ENCODE results near the gene SLF1.

Gene SLF1

GRCh38 chr5:94725142-94725541 is 106.7 kb downstream of the SLF1 start:
- no peak for DNase-seq

GRCh38 chr5:94731471-94731870 is 113.0 kb downstream of the SLF1 start:
- DNase-seq = no peak

GRCh38 chr5:94736498-94736897 is 118.0 kb downstream of the SLF1 start:
- no peak for DNase-seq

GRCh38 chr5:94740286-94740685 is 121.8 kb downstream of the SLF1 start:
- DNase-seq = no peak

- no peak for DNase-seq
These were observed 124.4 kb downstream of the SLF1 start for GRCh38 chr5:94742852-94743251.

GRCh38 chr5:94744906-94745305 is 126.4 kb downstream of the SLF1 start:
- DNase-seq = no peak

- no peak for DNase-seq
These were observed 127.6 kb downstream of the SLF1 start for GRCh38 chr5:94745786-94746730.

- DNase-seq = no peak
These were observed 128.3 kb downstream of the SLF1 start for GRCh38 chr5:94746731-94747124.

Data from activated CD4-positive, CD25-positive, alpha-beta regulatory T cell (primary cell).